Stimulated activated CD4-positive, alpha-beta T cell treated with anti-CD3 and anti-CD28 coated beads, Interleukin-1b, Interleukin-23, amount 100 ng/mL, for 48 hours (primary cell): Measurements from ENCODE around the gene CSF2RB.

Experiments used
- DNase-seq: peaks from one replicate; pipeline ENCODE4 v3.0.0-alpha.2; 2020

CSF2RB gene

GRCh38 chr22:36892292-36892691, 21.1 kb upstream of the CSF2RB start:
- DNase-seq: no peak

GRCh38 chr22:36893262-36893661, 20.2 kb upstream of the CSF2RB start:
- DNase-seq: no peak

DNA sequence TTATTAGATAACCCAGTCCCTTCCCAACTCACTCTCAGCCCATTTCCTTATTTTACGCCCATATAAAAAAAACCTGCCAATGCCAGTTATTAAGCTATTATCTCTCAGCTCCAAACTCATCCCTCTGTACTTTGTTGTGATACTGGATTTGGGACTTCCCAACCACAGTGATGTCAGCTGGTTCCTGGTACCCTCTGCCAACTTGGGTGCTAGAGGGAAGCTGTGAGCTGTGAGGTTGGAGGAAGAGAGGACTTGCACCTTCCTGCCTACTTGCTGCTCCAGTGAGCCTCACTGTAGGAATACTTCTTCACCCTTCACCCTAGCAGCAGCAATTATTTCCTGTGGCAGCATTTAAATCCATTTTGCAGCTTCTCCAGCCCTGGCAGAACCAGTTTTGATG, 19.2 kb upstream of the CSF2RB start:
- DNase-seq: no peak

GRCh38 chr22:36897611-36898010, 15.8 kb upstream of the CSF2RB start:
- no peak for DNase-seq

GRCh38 chr22:36898690-36899089, 14.7 kb upstream of the CSF2RB start:
- no peak for DNase-seq

DNA sequence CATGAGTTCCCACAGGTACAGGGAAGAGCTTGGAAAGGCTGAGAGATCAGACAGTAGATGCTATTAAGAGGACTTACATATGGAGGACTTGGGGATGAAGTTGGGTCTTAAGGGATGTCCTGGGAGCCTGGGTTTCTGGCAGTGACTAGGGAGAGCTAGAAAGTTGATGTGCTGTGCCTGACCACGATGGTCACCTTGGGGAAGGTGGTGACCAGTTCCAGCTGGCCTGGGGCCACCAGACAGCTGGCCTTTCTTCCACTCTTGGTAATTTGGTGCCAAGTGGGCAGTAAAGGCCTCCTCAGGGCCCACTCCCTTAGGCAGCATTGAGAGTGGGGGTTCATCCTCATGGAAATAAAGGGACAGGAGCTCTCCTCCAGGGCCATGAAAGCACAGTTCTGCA, 13.9 kb upstream of the CSF2RB start:
- no peak for DNase-seq

DNA sequence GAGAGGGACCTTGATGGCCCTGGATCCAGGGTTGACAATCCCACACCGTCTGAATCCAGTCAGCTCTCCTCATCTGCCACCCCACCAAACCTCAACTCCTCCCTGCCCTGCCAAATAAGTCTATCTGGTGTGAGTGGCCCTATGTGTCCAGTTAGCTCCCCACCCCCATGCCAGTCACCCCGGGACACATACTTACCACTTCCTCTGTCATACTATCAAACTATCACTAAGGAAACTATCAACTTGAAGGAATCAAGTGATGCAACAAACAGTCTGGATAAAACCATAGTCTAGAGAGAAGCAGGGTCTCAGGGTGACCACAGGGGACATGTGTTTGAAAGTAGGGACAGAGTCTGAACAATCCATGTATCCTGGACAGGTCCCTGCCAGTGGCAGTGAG, 13.2 kb upstream of the CSF2RB start:
- no peak for DNase-seq

DNA sequence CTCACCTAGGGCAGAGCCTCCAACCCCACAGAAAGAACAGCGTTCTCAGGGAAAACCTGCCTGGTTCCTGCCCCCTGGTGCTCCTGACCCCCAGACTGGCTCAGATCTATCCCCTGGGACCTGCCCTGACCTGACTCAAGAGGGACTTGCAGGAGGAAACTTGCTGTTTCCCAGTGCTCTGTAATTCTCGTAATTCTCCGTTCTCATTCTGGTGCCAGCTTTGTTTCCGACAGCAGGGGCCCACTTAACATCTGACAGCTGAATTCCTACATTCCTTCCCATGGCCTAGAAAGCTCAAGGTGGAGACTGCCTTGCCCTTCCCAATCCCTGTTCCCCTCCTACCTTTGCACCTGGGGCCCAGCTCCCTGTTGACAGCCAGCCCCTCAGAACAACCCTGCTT, 12.5 kb upstream of the CSF2RB start:
- no peak for DNase-seq

DNA sequence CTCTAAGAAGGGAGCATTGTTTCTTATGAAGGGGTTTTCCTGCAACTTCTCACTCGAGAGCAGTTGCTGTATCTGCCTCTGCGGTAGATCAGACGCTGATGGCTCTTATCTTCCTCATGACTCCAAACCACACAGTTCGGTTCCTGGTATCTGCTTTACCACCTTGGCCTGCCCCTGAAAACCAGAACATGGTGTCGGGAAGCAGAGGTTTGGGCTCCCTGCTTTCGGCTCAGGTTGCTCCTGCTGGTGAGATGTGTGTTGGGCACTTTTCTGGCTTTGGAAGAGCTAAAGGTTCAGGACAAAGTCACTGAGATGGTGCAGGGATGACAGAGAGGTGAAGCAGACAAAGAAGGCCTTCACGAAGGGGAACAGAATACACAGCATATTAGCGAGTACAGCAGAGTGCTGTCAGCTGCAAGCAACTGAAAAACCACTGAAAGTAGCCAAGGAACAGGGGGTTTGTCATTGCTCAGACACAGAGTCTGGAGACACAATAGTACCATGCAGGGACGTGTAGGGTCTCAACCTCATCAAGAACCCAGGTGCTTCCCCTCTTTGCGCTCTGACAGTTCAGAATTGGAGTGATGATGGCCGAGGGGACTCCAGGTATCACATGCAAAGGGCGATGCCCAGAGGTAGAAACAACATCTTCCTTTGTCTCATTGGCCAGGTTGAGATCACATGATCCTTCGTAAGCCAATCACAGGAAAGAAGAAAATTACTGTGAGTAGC, 11.9 kb upstream of the CSF2RB start:
- no peak for DNase-seq

GRCh38 chr22:36902143-36902926, 11.1 kb upstream of the CSF2RB start:
- DNase-seq: no peak

DNA sequence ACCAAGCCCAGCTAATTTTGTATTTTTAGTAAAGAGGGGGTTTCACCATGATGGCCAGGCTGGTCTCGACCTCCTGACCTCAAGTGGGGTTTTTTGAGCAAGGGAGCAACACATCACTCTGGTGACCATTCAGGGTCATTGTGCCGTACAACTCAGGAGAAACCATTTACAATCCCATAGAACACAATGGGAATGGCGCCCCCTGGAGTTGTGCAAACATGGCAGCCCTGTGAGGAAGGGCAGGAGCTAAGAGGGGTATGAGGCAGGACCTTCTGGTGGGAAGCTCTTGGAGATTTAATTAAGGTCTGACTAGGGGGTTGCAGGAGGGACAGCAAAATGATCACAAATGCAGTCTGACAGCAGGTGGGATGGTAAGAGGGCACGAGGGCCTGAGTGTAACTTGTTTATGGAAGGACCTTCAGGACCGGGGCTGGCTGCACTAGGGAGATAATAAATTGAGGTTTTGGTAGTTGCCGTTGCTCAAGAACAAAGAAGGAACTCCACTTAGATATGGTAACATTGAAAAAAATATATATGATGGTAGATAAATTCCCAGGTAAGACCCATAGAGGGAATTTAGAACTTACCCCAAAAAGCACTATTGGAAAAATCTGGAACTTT, 9.1 kb upstream of the CSF2RB start:
- no peak for DNase-seq

DNA sequence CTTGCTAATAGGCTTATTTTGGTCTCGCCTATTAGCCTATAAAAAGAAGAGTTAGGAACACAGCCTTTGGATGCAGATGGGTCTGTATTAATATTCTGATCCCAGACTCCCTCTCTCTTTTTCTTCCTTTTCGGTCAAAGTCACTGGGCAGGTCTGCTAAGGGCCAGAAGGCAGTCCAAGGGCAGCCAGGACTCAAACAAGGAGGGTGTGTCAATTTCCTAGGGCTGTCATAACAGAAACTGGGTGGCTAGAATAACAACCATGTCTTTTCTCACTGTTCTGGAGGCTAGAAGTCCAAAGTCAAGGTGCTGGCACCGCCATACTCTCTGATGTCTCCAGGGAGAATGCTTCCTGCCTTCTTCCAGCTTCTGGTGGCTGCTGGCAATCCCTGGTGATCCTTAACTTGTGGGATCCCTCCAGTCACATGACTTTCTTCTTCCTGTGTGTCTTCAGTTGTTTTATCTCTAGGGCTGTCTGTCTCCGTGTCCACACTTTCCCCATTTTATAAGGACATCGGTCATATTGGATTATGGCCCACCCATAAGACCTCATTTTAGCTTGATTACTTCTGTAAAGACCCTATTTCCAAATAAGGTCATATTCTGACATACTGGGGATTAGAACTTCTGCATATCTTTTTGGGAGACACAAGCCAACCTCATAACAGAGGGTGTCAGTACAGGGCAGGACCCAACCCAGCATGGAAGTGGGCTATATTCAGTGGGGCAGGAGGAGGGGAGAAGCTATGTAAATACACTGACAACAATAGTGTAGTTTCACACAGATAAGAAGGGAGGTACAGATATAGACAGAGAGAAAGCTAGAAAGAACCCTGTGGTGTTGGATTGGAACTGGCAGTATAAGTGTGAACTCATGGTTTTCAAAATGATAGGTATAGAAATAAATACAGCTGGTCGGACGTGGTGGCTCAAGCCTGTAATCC, 5.9 kb upstream of the CSF2RB start:
- DNase-seq: no peak

GRCh38 chr22:36910461-36910860, 3.0 kb upstream of the CSF2RB start:
- no peak for DNase-seq

DNA sequence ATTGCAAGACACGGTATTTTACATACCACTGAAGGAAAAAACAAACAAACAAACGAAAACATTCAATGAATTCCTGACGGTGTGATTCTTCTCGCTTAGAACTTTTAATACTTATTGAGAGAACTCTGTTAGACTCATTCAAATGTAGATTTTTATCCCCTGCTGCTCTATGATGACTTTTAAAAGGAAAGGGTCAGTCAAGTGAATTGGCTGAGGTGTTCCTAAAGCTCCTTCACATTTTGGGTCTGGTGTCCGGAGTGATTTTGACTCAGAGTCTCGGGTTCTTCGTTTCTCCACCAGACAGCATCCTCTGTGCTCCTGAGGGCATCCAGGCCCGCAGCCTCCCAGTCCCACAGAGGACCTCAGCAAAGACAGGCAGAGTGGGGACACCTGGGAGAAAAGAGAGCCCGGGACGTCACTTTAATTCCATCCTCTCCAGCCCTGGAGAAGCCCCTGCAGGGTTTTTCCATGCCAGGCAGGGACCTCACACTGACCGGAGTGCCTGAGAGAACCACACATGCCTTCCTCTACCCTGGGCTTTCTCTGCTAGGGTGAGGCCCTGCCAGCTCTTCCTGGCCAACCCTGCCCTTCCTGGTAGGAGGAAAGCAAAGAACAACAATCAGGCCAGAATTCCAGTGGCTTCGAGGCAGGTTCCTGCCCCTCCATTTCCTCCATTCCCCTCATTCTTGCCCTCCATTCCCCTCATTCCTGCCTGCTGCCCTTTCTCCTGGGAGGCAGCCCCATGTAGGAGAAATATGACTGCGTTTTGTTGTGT, 1.4 kb upstream of the CSF2RB start:
- DNase-seq: no peak

DNA sequence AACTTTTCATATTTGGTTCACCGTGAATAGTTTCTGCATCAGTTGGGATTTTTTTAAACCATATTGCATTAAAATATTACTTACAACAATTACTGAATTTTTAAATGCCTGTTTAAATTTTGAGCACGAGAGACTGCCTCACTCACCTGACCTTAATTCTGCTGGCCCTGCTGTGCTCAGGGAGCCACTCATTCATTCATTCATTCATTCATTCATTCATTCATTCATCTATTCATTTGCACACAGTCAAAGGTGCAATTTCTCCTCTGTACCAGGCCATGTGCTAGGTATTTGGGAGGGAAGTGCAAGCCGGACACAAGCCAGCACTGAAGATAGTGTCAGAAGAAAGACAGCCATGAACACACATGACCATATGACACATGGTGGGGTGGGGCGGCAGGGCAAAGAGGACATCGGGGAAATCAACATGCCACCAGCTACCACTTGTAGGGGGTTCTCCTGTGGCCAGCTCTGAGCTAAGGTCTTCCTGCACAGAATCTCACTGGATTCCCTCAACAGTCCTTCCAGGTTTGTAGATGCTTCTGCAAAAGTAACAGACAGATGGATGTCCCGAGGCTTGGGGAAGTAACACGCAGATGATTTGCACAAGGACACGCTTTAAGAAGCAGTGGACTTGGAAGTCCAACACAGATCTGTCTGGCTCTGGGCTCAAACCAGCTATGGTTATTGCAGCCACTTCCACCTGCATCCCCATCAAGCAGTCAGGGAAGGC, 568 bp upstream of the CSF2RB start:
- no peak for DNase-seq

- DNase-seq: no peak
Observed at GRCh38 chr22:36914390-36914752, 943 bp downstream of the CSF2RB start.

DNA sequence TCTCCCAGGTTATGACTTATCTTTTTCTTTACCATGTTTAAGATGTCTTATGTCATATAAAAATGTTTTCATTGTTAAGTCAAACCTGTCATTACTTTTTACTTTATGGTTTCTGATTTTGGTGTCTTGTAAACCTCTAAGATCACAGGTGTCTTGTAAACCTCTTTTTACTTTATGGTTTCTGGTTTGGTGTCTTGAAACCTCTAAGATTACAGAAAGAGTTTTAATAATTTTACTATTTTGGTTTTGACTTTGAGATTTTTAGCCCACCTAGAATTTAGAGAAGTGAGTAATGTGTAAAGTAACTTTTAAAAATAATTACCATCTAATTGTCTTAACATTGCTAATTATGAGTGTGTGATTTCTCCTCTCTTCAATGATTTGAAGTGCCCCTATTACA, 2.6 kb downstream of the CSF2RB start:
- no peak for DNase-seq

GRCh38 chr22:36918586-36919284, 5.3 kb downstream of the CSF2RB start:
- DNase-seq: no peak

DNA sequence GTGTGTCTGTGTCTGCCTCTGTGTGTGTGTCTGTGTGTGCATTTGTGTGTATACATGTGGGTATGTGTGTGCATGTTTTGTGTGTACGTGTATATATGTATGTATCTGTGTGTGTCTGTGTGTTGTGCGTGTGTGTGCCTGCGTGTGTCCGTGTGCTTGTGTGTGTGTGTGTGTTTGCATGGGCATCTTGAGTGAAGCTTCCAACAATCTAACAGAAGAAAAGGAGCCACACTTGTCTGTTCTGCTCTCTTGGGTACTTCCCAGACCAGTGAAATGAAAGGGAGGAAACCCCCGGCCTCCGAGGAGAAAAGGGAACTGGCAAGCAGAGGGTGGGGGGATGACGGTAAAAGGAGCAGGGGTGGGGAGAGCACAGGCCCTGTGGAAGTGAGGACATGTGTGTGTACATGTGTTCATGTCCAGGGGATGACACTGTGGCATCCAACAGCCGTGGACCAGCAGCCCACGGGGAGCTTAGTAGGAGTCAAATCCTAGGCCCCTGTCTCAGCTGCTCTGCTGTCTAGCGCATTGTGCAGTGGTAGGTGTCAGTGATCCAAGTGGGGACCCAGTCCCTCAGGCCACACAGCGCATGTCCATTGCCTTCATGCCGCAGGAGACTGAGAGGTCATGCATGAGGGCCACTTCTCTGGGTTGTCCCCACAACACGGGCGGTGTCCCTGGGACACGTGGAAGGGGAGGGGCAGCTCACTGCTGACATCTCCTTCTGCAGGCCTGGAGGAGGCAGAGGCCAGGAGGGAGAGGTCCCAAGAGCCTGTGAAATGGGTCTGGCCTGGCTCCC, 8.1 kb downstream of the CSF2RB start:
- no peak for DNase-seq

DNA sequence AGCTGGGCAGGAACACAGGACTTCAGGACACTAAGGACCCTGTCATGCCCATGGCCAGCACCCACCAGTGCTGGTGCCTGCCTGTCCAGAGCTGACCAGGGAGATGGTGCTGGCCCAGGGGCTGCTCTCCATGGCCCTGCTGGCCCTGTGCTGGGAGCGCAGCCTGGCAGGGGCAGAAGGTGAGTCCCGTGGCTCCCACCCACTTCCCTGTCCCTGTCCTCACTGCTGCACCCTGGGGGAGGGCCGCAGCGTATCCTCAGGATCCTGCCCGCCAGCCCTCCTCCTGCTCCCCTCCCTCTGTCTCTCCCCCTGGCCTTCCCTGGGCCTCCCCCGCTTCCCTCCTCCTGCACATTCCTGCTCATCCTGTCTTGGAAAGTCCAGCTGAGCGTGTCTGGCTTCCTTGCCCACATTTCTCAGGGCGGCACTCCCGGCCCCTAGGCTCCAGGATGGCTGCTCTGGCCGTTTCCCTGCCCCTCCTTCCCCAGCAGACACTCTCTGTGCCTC, 8.7 kb downstream of the CSF2RB start:
- DNase-seq: no peak
